Esophagus muscularis mucosa (tissue), 4 donors: ENCODE measurements around the gene HTR2B.

ENCODE experiments used
- EP300 ChIP-seq: sonication (generic); formaldehyde crosslinking; IDR thresholded peaks from one replicate; pipeline ENCODE4 v1.6.1; 2017; ENCODE audit warnings: antibody characterized with exemption
- POLR2A ChIP-seq: fragments of 450-650 bp; IDR thresholded peaks from one replicate; pipeline ENCODE4 v1.6.1; 2017; ENCODE audit warnings: antibody characterized with exemption, moderate library complexity, mild to moderate bottlenecking, low read depth
- TF ChIP-seq, protein P1 (sequence below), 3 experiments: fragments of 200-600 bp in 2 of 3; fragments of 450-650 bp in 1 of 3; sonication (generic) in 2 of 3; IDR thresholded peaks; one replicate each; pipeline ENCODE4 v1.5.1; 2017 to 2019; ENCODE audit warnings: antibody characterized with exemption in 3 of 3, mild to moderate bottlenecking in 2 of 3, moderate library complexity in 1 of 3

DNA sequence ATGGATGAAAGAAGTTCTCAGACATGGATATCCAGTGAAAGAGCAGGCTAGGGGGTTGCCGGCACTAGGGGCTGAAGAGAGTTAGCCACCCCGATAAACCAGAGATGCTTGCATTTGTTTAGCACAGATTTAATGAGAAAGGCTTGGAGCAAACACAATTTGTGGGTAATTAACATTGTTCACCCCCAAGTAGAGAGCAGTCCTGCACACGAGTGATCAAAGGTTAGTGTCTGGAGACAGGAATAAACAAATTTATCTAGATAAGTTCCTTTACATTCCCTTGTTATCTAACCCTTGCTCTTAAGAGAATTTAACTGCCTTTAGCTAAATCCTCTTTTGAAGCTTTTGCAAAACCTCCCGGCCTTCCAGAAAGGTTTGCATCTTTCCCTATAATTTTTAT is 23.9 kb downstream of the HTR2B start:
- TF ChIP-seq, protein P1, sequence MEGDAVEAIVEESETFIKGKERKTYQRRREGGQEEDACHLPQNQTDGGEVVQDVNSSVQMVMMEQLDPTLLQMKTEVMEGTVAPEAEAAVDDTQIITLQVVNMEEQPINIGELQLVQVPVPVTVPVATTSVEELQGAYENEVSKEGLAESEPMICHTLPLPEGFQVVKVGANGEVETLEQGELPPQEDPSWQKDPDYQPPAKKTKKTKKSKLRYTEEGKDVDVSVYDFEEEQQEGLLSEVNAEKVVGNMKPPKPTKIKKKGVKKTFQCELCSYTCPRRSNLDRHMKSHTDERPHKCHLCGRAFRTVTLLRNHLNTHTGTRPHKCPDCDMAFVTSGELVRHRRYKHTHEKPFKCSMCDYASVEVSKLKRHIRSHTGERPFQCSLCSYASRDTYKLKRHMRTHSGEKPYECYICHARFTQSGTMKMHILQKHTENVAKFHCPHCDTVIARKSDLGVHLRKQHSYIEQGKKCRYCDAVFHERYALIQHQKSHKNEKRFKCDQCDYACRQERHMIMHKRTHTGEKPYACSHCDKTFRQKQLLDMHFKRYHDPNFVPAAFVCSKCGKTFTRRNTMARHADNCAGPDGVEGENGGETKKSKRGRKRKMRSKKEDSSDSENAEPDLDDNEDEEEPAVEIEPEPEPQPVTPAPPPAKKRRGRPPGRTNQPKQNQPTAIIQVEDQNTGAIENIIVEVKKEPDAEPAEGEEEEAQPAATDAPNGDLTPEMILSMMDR (IDR thresholded peaks at IDR 0.05) = no peak
- TF ChIP-seq POLR2A (no peak), EP300 (no peak)
